Stomach (tissue), 19 donors: ENCODE results near the gene HMSD. TPM values are rescaled to one million over a fixed set of nuclear protein-coding genes. Genes with fewer than 3 reads are reported as not detected.

Experiments used
- DNase-seq, 2 donors: peaks; one replicate each; pipeline versions ENCODE4 v3.0.0 to v3.0.0-alpha.2; 2013 to 2019
- H3K27ac ChIP-seq, 5 donors: fragments of 200-600 bp in 4 of 5; sonication (generic) in 4 of 5; one replicate each; pipeline ENCODE4 v1.5.1; 2013 to 2019; ENCODE audit warnings: mild to moderate bottlenecking in 1 of 5, moderate library complexity in 1 of 5
- H3K27me3 ChIP-seq, 3 donors: fragments of 200-600 bp; sonication (generic); one replicate each; pipeline ENCODE4 v1.5.1; 2017 to 2019; ENCODE audit warnings: mixed run types in 1 of 3
- H3K36me3 ChIP-seq, 4 donors: fragments of 200-600 bp; sonication (generic); 1 replicate in 3 of 4; 2 replicates in 1 of 4; pipeline ENCODE4 v1.5.1; 2016 to 2019
- H3K4me1 ChIP-seq, 4 donors: fragments of 200-600 bp; sonication (generic); one replicate each; pipeline ENCODE4 v1.5.1; 2016 to 2019
- H3K4me3 ChIP-seq, 4 donors: fragments of 200-600 bp; sonication (generic) in 3 of 4; one replicate each; pipeline ENCODE4 v1.5.1; 2016 to 2019; ENCODE audit warnings: mild to moderate bottlenecking in 1 of 4
- H3K9me3 ChIP-seq, 4 donors: fragments of 200-600 bp; sonication (generic); one replicate each; pipeline ENCODE4 v1.5.1; 2016 to 2019
- CTCF ChIP-seq, 7 experiments: fragments of 450-650 bp in 4 of 7; fragments of 200-600 bp in 3 of 7; sonication (generic) in 3 of 7; IDR thresholded peaks; one replicate each; pipeline ENCODE4 v1.5.1; 2016 to 2019; ENCODE audit warnings: antibody characterized with exemption in 7 of 7, control low read depth in 2 of 7, mild to moderate bottlenecking in 1 of 7
- EP300 ChIP-seq: sonication (generic); formaldehyde crosslinking; IDR thresholded peaks from one replicate; pipeline ENCODE4 v1.6.1; 2017; ENCODE audit warnings: antibody characterized with exemption
- POLR2A ChIP-seq, 4 donors: fragments of 450-650 bp; IDR thresholded peaks; one replicate each; pipeline ENCODE4 v1.6.1; 2016; ENCODE audit warnings: antibody characterized with exemption in 4 of 4, control low read depth in 2 of 4, mild to moderate bottlenecking in 1 of 4, moderate library complexity in 1 of 4
- POLR2AphosphoS5 ChIP-seq, 3 donors: sonication (generic); formaldehyde crosslinking; IDR thresholded peaks; one replicate each; pipeline ENCODE4 v1.6.1; 2016; ENCODE audit warnings: antibody characterized with exemption in 3 of 3
- WGBS, 5 donors: extraction: QIAGEN DNeasy Blood & Tissue Kit in 3 of 5; methylation state at CpG; one replicate each; pipeline versions ENCODE4 v1.1.5 to v1.1.7; 2013 to 2018; 5-methylcytosine and 5-hydroxymethylcytosine counted together
- intact Hi-C: fragments of 100-400 bp; cut with DNase I; formaldehyde crosslinking; loops from one replicate; pipeline ENCODE4 v1.15.1; 2023; ENCODE audit warnings: low total_unique reads
- long read RNA-seq, 10 donors: transcript quantifications; one replicate each; lab custom pipeline, GENCODE V29; 2026
- polyA plus RNA-seq, 3 donors: library from polyadenylated mRNA; stranded (reverse); fragments of 200-250 nt; gene quantifications; one replicate each; pipeline ENCODE4 v1.2.3, GENCODE V29; 2013
- total RNA-seq, 5 donors: library from RNA; depleted of rRNA; stranded (reverse); fragments of >200 nt; gene quantifications; one replicate each; pipeline versions ENCODE4 v1.1.0 to v1.2.3, GENCODE V29; 2014 to 2016
- donor health status: healthy with polysubstance abuse.
- donor health status: Bipolar disorder and iron deficiency.
- donor health status: healthy.

HMSD gene
- total RNA-seq (not detected), polyA plus RNA-seq (under 1 TPM; 0.10 to 0.31 (median 0.19) TPM)
- long read RNA-seq, donor 1, partial matches to known transcripts = 0 of 1 reads
- long read RNA-seq, donor 1, other reads (novel, unspliced or antisense) = 0 of 1 reads
- long read RNA-seq, donor 2 = 0 reads
- long read RNA-seq, donor 3 = 0 reads
- long read RNA-seq, donor 4 = 0 reads
- long read RNA-seq, donor 5 = 0 reads
- long read RNA-seq, donor 6, partial matches to known transcripts = 0 of 3 reads
- long read RNA-seq, donor 6, other reads (novel, unspliced or antisense) = 0 of 3 reads
- long read RNA-seq, donor 7 = 0 reads
- long read RNA-seq, donor 8 = 0 reads
- long read RNA-seq, donor 9 = 0 reads
- long read RNA-seq, donor 10 = 0 reads

- H3K4me3 ChIP-seq = peak within 1 kb of the TSS; percentile 23 to 42 (median 33)
- 7 to 22% (median 11%) methylated on average over 32 to 35 of the region's 35 CpGs for WGBS, 5 donors
- peaks cover 5 to 12% (median 9%) of the 10 kb centered on the region in 4 donors for H3K4me1 ChIP-seq
- peaks cover 0 to 5% (median 0%) of the 10 kb centered on the region in 4 donors for H3K9me3 ChIP-seq
- no peaks in the 10 kb centered on the region for H3K36me3 ChIP-seq
- TF ChIP-seq CTCF (IDR thresholded peaks at IDR 0.05) (peak in 4 of 7 experiments; percentile 5 to 44 (median 22)), EP300 (no peak)
- H3K27me3 ChIP-seq = peaks cover 0 to 17% (median 5%) of the 10 kb centered on the region in 3 donors
- intact Hi-C loops = no loop called here
- H3K27ac ChIP-seq = peak within 1 kb of the TSS in 1 of 5 donors; percentile 26
- peak; percentile 61 to 68 for DNase-seq
Measured at GRCh38 chr18:63949068-63949737, at the start of gene HMSD. HMSD (plus strand) TSS chr18:63949301; CDS start chr18:63953456, 4,155 bp downstream.

- Histone ChIP-seq H3K4me3 (no peak overlapping the region), H3K27me3 (no peaks in the 10 kb centered on the region), H3K27ac (no peak overlapping the region), H3K36me3 (no peaks in the 10 kb centered on the region), H3K9me3 (no peaks in the 10 kb centered on the region), H3K4me1 (no peaks in the 10 kb centered on the region)
- WGBS, 5 donors = 68 to 98% (median 93%) methylated on average over 1 of the region's 1 CpG
- no peak for DNase-seq
- TF ChIP-seq EP300 (no peak), POLR2AphosphoS5 (IDR thresholded peaks at IDR 0.05) (no peak), POLR2A (IDR thresholded peaks at IDR 0.05) (no peak), CTCF (IDR thresholded peaks at IDR 0.05) (no peak)
- intact Hi-C loops = no loop called here
Measured at GRCh38 chr18:63903851-63904570, 45.1 kb upstream of the HMSD start.

- Histone ChIP-seq H3K9me3 (no peaks in the 10 kb centered on the region), H3K4me3 (no peak overlapping the region), H3K4me1 (no peaks in the 10 kb centered on the region), H3K36me3 (no peaks in the 10 kb centered on the region), H3K27me3 (no peaks in the 10 kb centered on the region), H3K27ac (no peak overlapping the region)
- 52 to 74% (median 61%) methylated on average over 1 of the region's 1 CpG for WGBS, 5 donors
- TF ChIP-seq EP300 = no peak
- TF ChIP-seq POLR2A (IDR thresholded peaks at IDR 0.05) = no peak
- no peak for TF ChIP-seq CTCF (IDR thresholded peaks at IDR 0.05)
- TF ChIP-seq POLR2AphosphoS5 (IDR thresholded peaks at IDR 0.05) = no peak
- intact Hi-C loops = no loop called here
- no peak for DNase-seq
Measured at GRCh38 chr18:63904694-63905093, 44.4 kb upstream of the HMSD start.

- intact Hi-C loops = no loop called here
- 89 to 96% (median 94%) methylated on average over 2 of the region's 2 CpGs for WGBS, 5 donors
- Histone ChIP-seq H3K27ac (no peak overlapping the region), H3K9me3 (no peaks in the 10 kb centered on the region), H3K4me3 (no peak overlapping the region), H3K36me3 (no peaks in the 10 kb centered on the region), H3K27me3 (no peaks in the 10 kb centered on the region), H3K4me1 (no peaks in the 10 kb centered on the region)
- no peak for TF ChIP-seq CTCF (IDR thresholded peaks at IDR 0.05)
- TF ChIP-seq POLR2AphosphoS5 (IDR thresholded peaks at IDR 0.05) = no peak
- no peak for TF ChIP-seq POLR2A (IDR thresholded peaks at IDR 0.05)
- no peak for TF ChIP-seq EP300
- no peak for DNase-seq
Measured at GRCh38 chr18:63905361-63905760, 43.7 kb upstream of the HMSD start.
